ENCODE data around the gene CNNM2. TPM values are rescaled to one million over a fixed set of nuclear protein-coding genes. Genes with fewer than 3 reads are reported as not detected.
A peak's percentile ranks its signal among the peaks of the same experiment; 100 is the strongest.
"Not testable (repeated sequence)": the region's sequence is repeated elsewhere in the genome, so short reads cannot be mapped to it uniquely, and the experiment has no call there.

The CNNM2 gene
- total and polyA plus RNA-seq, 8 donors, result 6.0 to 10.3 (median 8.3) TPM

- H3K36me3 ChIP-seq, result no peaks in the 10 kb centered on the region
- no peak for TF ChIP-seq CTCF (IDR thresholded peaks at IDR 0.05)
- no peaks in the 10 kb centered on the region for H3K9me3 ChIP-seq
- no peaks in the 10 kb centered on the region for H3K4me1 ChIP-seq
- H3K27ac ChIP-seq, result no peak overlapping the region
- intact Hi-C loops (cut with DNase I), result no loop called here
- no peaks in the 10 kb centered on the region for H3K27me3 ChIP-seq
- H3K4me3 ChIP-seq, result no peak overlapping the region
- ATAC-seq, result no peak
- DNase-seq, result no peak
Measured at GRCh38 chr10:102998399-102998907, 80.4 kb downstream of the CNNM2 start.

- H3K4me3 ChIP-seq; H3K27ac ChIP-seq; H3K9me3 ChIP-seq; intact Hi-C loops (cut with DNase I); H3K27me3 ChIP-seq; H3K36me3 ChIP-seq; H3K4me1 ChIP-seq; ATAC-seq; DNase-seq: not testable (repeated sequence)
Measured at GRCh38 chr10:103000050-103000449, 82.0 kb downstream of the CNNM2 start.

GRCh38 chr10:103007017-103007416 is 88.9 kb downstream of the CNNM2 start:
- Histone ChIP-seq H3K36me3 (no peaks in the 10 kb centered on the region), H3K27ac (no peak overlapping the region), H3K27me3 (no peaks in the 10 kb centered on the region), H3K4me1 (no peaks in the 10 kb centered on the region), H3K4me3 (no peak overlapping the region), H3K9me3 (peaks cover 0 to 20% of the 10 kb centered on the region in 2 donors)
- intact Hi-C loops (cut with DNase I), result no loop called here
- no peak for TF ChIP-seq CTCF (IDR thresholded peaks at IDR 0.05)
- ATAC-seq, result no peak
- no peak for DNase-seq

GRCh38 chr10:103013416-103013815 is 95.3 kb downstream of the CNNM2 start:
- Histone ChIP-seq H3K27ac (no peak overlapping the region), H3K9me3 (no peaks in the 10 kb centered on the region), H3K4me3 (no peak overlapping the region), H3K36me3 (no peaks in the 10 kb centered on the region), H3K27me3 (no peaks in the 10 kb centered on the region), H3K4me1 (no peaks in the 10 kb centered on the region)
- ATAC-seq, result no peak
- intact Hi-C loops (cut with DNase I), result no loop called here
- no peak for TF ChIP-seq CTCF (IDR thresholded peaks at IDR 0.05)
- peak in 2 of 4 donors; percentile 25 to 29 for DNase-seq

GRCh38 chr10:103019425-103019824 is 101.3 kb downstream of the CNNM2 start:
- ATAC-seq (no peak), DNase-seq (no peak)
- Histone ChIP-seq H3K4me3 (no peak overlapping the region), H3K36me3 (no peaks in the 10 kb centered on the region), H3K4me1 (no peaks in the 10 kb centered on the region), H3K27me3 (no peaks in the 10 kb centered on the region), H3K9me3 (no peaks in the 10 kb centered on the region), H3K27ac (no peak overlapping the region)
- TF ChIP-seq CTCF (IDR thresholded peaks at IDR 0.05), result no peak
- intact Hi-C loops (cut with DNase I), result no loop called here
